WTC11 (cell line): ENCODE measurements around the gene MYH10. TPM values are rescaled to one million over a fixed set of nuclear protein-coding genes. Genes with fewer than 3 reads are reported as not detected.

Experiments
- ATAC-seq: fragments of 200-7000 bp; cut with Tn5 transposase; 2 replicates; pipeline ENCODE4 v1.10.0; 2021; ENCODE audit warnings: mild to moderate bottlenecking, moderate library complexity
- CTCF ChIA-PET: fragments of 300-600 bp; sonication (Branson Sonifier 250); formaldehyde crosslinking; loops from one replicate; lab custom pipeline; 2021; ENCODE audit warnings: antibody characterized with exemption; lab: Charles Lee
- POLR2A ChIA-PET: fragments of 350-600 bp; sonication (Branson Sonifier 250); formaldehyde crosslinking; loops from one replicate; lab custom pipeline; 2021; ENCODE audit warnings: antibody characterized with exemption; lab: Charles Lee
- DNase-seq: peaks from one replicate; pipeline ENCODE4 v3.0.0; 2021; ENCODE audit warnings: low spot score
- H3K27ac Mint-ChIP-seq: 2 replicates; pipeline ENCODE4 v1.8.0; 2021; ENCODE audit warnings: mixed read lengths
- H3K27me3 Mint-ChIP-seq: 2 replicates; pipeline ENCODE4 v1.8.0; 2021; ENCODE audit warnings: low read depth, mild to moderate bottlenecking, moderate library complexity, mixed read lengths
- H3K36me3 Mint-ChIP-seq: 2 replicates; pipeline ENCODE4 v1.8.0; 2021; ENCODE audit warnings: mixed read lengths
- H3K4me1 Mint-ChIP-seq: 2 replicates; pipeline ENCODE4 v1.8.0; 2022; ENCODE audit warnings: mixed read lengths
- H3K4me3 Mint-ChIP-seq: 2 replicates; pipeline ENCODE4 v1.8.0; 2021; ENCODE audit warnings: mild to moderate bottlenecking, moderate library complexity, mixed read lengths
- H3K9me3 Mint-ChIP-seq: 2 replicates; pipeline ENCODE4 v1.8.0; 2021; ENCODE audit warnings: mixed read lengths
- AR ChIP-seq: fragments of 250-450 bp; sonication (Bioruptor Pico); IDR thresholded peaks from 2 replicates; pipeline ENCODE4 v1.9.0; 2021; ENCODE audit warnings: mild to moderate bottlenecking
- ATF2 ChIP-seq: sonication (generic); formaldehyde crosslinking; IDR thresholded peaks from 2 replicates; pipeline ENCODE4 v1.8.1; 2022; ENCODE audit warnings: low read depth, missing genetic modification reagents, borderline replicate concordance
- ATF3 ChIP-seq: sonication (generic); formaldehyde crosslinking; conservative IDR thresholded peaks from 2 replicates; pipeline ENCODE4 v1.8.1; 2022; ENCODE audit warnings: mild to moderate bottlenecking, missing genetic modification reagents
- CBFB ChIP-seq: sonication (generic); formaldehyde crosslinking; IDR thresholded peaks from 2 replicates; pipeline ENCODE4 v1.8.1; 2022; ENCODE audit warnings: mild to moderate bottlenecking, low read depth, missing genetic modification reagents
- ESRRA ChIP-seq: sonication (generic); formaldehyde crosslinking; IDR thresholded peaks from 2 replicates; pipeline ENCODE4 v1.8.1; 2022; ENCODE audit warnings: mild to moderate bottlenecking, missing genetic modification reagents, borderline replicate concordance
- FOXJ3 ChIP-seq: sonication (generic); formaldehyde crosslinking; IDR thresholded peaks from 2 replicates; pipeline ENCODE4 v1.9.0; 2021; ENCODE audit warnings: missing genetic modification reagents, mild to moderate bottlenecking, borderline replicate concordance
- FOXK1 ChIP-seq: sonication (generic); formaldehyde crosslinking; IDR thresholded peaks from 2 replicates; pipeline ENCODE4 v1.8.0; 2022; ENCODE audit warnings: mild to moderate bottlenecking, moderate library complexity, missing genetic modification reagents
- FOXP1 ChIP-seq: sonication (generic); formaldehyde crosslinking; IDR thresholded peaks from 2 replicates; pipeline ENCODE4 v1.8.0; 2022; ENCODE audit warnings: missing genetic modification reagents, mild to moderate bottlenecking, moderate library complexity, borderline replicate concordance
- GRHL2 ChIP-seq: fragments of 250-450 bp; sonication (Bioruptor Pico); IDR thresholded peaks from 2 replicates; pipeline ENCODE4 v1.8.0; 2022; ENCODE audit warnings: mild to moderate bottlenecking, moderate library complexity; ENCODE audit not compliant: insufficient replicate concordance, severe bottlenecking
- GTF2I ChIP-seq: fragments of 250-450 bp; sonication (Bioruptor Pico); conservative IDR thresholded peaks from 2 replicates; pipeline ENCODE4 v1.4.0; 2021; ENCODE audit warnings: mild to moderate bottlenecking
- IRF1 ChIP-seq: sonication (generic); formaldehyde crosslinking; IDR thresholded peaks from 2 replicates; pipeline ENCODE4 v1.8.0; 2023; ENCODE audit warnings: missing genetic modification reagents
- MAX ChIP-seq: sonication (generic); formaldehyde crosslinking; IDR thresholded peaks from 2 replicates; pipeline ENCODE4 v1.8.0; 2022; ENCODE audit warnings: mild to moderate bottlenecking, missing genetic modification reagents
- MXD4 ChIP-seq: fragments of 250-450 bp; sonication (Bioruptor Pico); IDR thresholded peaks from 2 replicates; pipeline ENCODE4 v1.8.0; 2021; ENCODE audit warnings: mild to moderate bottlenecking, moderate library complexity, borderline replicate concordance
- MYBL2 ChIP-seq: sonication (generic); formaldehyde crosslinking; IDR thresholded peaks from 2 replicates; pipeline ENCODE4 v1.8.1; 2023; ENCODE audit warnings: mild to moderate bottlenecking, moderate library complexity, missing genetic modification reagents
- PRRX2 ChIP-seq: fragments of 250-450 bp; sonication (Bioruptor Pico); IDR thresholded peaks from 2 replicates; pipeline ENCODE4 v1.8.0; 2021; ENCODE audit warnings: mild to moderate bottlenecking
- TP53 ChIP-seq: sonication (generic); formaldehyde crosslinking; IDR thresholded peaks from 2 replicates; pipeline ENCODE4 v1.8.1; 2023; ENCODE audit warnings: mild to moderate bottlenecking, missing genetic modification reagents
- ZBTB43 ChIP-seq: sonication (generic); formaldehyde crosslinking; IDR thresholded peaks from 2 replicates; pipeline ENCODE4 v1.8.1; 2023; ENCODE audit warnings: mild to moderate bottlenecking, missing genetic modification reagents
- ZNF121 ChIP-seq: sonication (generic); formaldehyde crosslinking; IDR thresholded peaks from 2 replicates; pipeline ENCODE4 v1.8.0; 2023; ENCODE audit warnings: missing genetic modification reagents
- ZNF219 ChIP-seq: sonication (generic); formaldehyde crosslinking; IDR thresholded peaks from 2 replicates; pipeline ENCODE4 v1.8.0; 2023; ENCODE audit warnings: missing genetic modification reagents, mild to moderate bottlenecking, borderline replicate concordance
- ZNF396 ChIP-seq: fragments of 250-450 bp; sonication (Bioruptor Pico); IDR thresholded peaks from 2 replicates; pipeline ENCODE4 v1.8.0; 2021; ENCODE audit warnings: mild to moderate bottlenecking, moderate library complexity, borderline replicate concordance
- ZNF423 ChIP-seq: fragments of 250-450 bp; sonication (Bioruptor Pico); IDR thresholded peaks from 2 replicates; pipeline ENCODE4 v2.1.2; 2022; ENCODE audit warnings: mild to moderate bottlenecking, moderate library complexity
- total RNA-seq: library from RNA; stranded (reverse); gene quantifications from 3 replicates; pipeline ENCODE4 v1.2.3, GENCODE V29; 2021

The MYH10 gene
- total RNA-seq, 1 experiment from 2014 or later, result 231 TPM

- no peaks in the 10 kb centered on the region for H3K36me3 Mint-ChIP-seq
- TF ChIP-seq MXD4 (CRISPR knock-in tag), result no peak
- no peak for TF ChIP-seq FOXP1 (CRISPR knock-in tag)
- TF ChIP-seq PRRX2, result no peak
- TF ChIP-seq TP53 (CRISPR knock-in tag), result no peak
- no peak for TF ChIP-seq ATF2 (CRISPR knock-in tag)
- TF ChIP-seq ZNF396 (CRISPR knock-in tag), result no peak
- TF ChIP-seq ZBTB43, result no peak
- no peak overlapping the region for H3K27ac Mint-ChIP-seq
- no peak for ATAC-seq
- CTCF ChIA-PET, result interaction anchor here (0.5 to 2.5 kb wide), 3 partner anchors 13 to 101 kb away, joined by 3 to 9 read pairs (median 3); partner anchors contain the start of gene MYH10
- H3K27me3 Mint-ChIP-seq, result no peaks in the 10 kb centered on the region; the same call in 1 of the 2 replicates
- H3K9me3 Mint-ChIP-seq, result no peaks in the 10 kb centered on the region
- H3K4me1 Mint-ChIP-seq, result peaks cover 7% of the 10 kb centered on the region
- POLR2A ChIA-PET, result interaction anchor here (1.0 kb wide), 1 partner anchor 14 kb away, joined by 7 read pairs; the partner anchor contains the start of gene MYH10
- no peak overlapping the region for H3K4me3 Mint-ChIP-seq
- DNase-seq, result no peak
Observed at GRCh38 chr17:8644507-8644902, 14.0 kb upstream of the MYH10 start.

GRCh38 chr17:8643855-8644506 is 13.5 kb upstream of the MYH10 start:
- ChIA-PET CTCF (interaction anchor here (0.5 to 2.5 kb wide), 3 partner anchors 13 to 102 kb away, joined by 3 to 9 read pairs (median 3); partner anchors contain the start of gene MYH10), POLR2A (interaction anchor here (1.0 kb wide), 1 partner anchor 13 kb away, joined by 7 read pairs; the partner anchor contains the start of gene MYH10)
- no peak overlapping the region; the same call in 1 of the 2 replicates for H3K27ac Mint-ChIP-seq
- TF ChIP-seq GTF2I (CRISPR knock-in tag), result 0 out of 2 replicates have a peak, but pooled peaks have one; percentile 41
- TF ChIP-seq IRF1, result no peak
- no peak overlapping the region for H3K4me3 Mint-ChIP-seq
- H3K4me1 Mint-ChIP-seq, result peaks cover 7% of the 10 kb centered on the region
- ATAC-seq (no peak), DNase-seq (no peak)
- no peaks in the 10 kb centered on the region; the same call in 1 of the 2 replicates for H3K27me3 Mint-ChIP-seq
- no peaks in the 10 kb centered on the region for H3K9me3 Mint-ChIP-seq
- no peaks in the 10 kb centered on the region for H3K36me3 Mint-ChIP-seq

GRCh38 chr17:8639709-8640108 is 9.2 kb upstream of the MYH10 start:
- no peak overlapping the region for H3K4me3 Mint-ChIP-seq
- no peak for TF ChIP-seq FOXP1 (CRISPR knock-in tag)
- no peak for TF ChIP-seq FOXK1
- no peak for TF ChIP-seq ZNF219 (CRISPR knock-in tag)
- no peak for TF ChIP-seq PRRX2
- TF ChIP-seq ESRRA, result no peak
- TF ChIP-seq ZNF121, result no peak
- no peak for TF ChIP-seq AR (CRISPR knock-in tag)
- no peak for TF ChIP-seq CBFB (CRISPR knock-in tag)
- TF ChIP-seq ATF3, result no peak
- TF ChIP-seq MYBL2, result no peak
- no peak for TF ChIP-seq GRHL2 (CRISPR knock-in tag)
- TF ChIP-seq TP53 (CRISPR knock-in tag), result no peak
- no peak for TF ChIP-seq FOXJ3 (CRISPR knock-in tag)
- TF ChIP-seq ZNF423 (CRISPR knock-in tag), result no peak
- no peak for TF ChIP-seq MAX
- ATAC-seq (no peak), DNase-seq (no peak)
- peaks cover 7% of the 10 kb centered on the region for H3K4me1 Mint-ChIP-seq
- H3K27ac Mint-ChIP-seq, result no peak overlapping the region
- POLR2A ChIA-PET, result no interaction called here
- H3K27me3 Mint-ChIP-seq, result no peaks in the 10 kb centered on the region; the same call in 1 of the 2 replicates
- H3K9me3 Mint-ChIP-seq, result no peaks in the 10 kb centered on the region
- no peaks in the 10 kb centered on the region for H3K36me3 Mint-ChIP-seq
- CTCF ChIA-PET, result interaction anchor here (0.6 kb wide), 1 partner anchor 45 kb away, joined by 3 read pairs; no protein-coding TSS in a partner anchor
